ENCODE measurements around the gene HIRIP3. TPM values are rescaled to one million over a fixed set of nuclear protein-coding genes. Genes with fewer than 3 reads are reported as not detected.

Gene HIRIP3
- total and polyA plus RNA-seq, 2 of the 13 experiments (the other 11 are each of a cell fraction or from before 2014, with no cell fraction given) = 12.6 to 17.2 TPM

GRCh38 chr16:29986231-29986630 is 9.2 kb downstream of the HIRIP3 start:
- Histone ChIP-seq H3K4me2 (ENCODE audit: low read depth, low read length) (no peak overlapping the region), H3K36me3 (replicated peaks in 1 of 2; ENCODE audit: control insufficient read depth in 1 of 2, insufficient read depth in 2 of 2, low read length in 2 of 2) (peaks cover 57 to 98% of the 10 kb centered on the region in 2 experiments), H3K9ac (ENCODE audit: insufficient read depth, low read depth, low read length) (no peak overlapping the region), H3K4me3 (replicated peaks in 1 of 3; ENCODE audit: insufficient read depth in 1 of 3, low read depth in 2 of 3, low read length in 3 of 3) (no peak overlapping the region), H3K4me1 (ENCODE audit: insufficient read depth, low read length) (no peaks in the 10 kb centered on the region), H2AFZ (ENCODE audit: low read length) (no peak overlapping the region), H3K79me2 (ENCODE audit: insufficient read depth, low read length) (no peaks in the 10 kb centered on the region), H3K27ac (ENCODE audit: extremely low read length, insufficient read depth, low read length) (no peak overlapping the region), H3K9me3 (ENCODE audit: low read length) (no peaks in the 10 kb centered on the region), H3K27me3 (ENCODE audit: control insufficient read depth in 1 of 2, insufficient read depth in 2 of 2, low read length in 2 of 2) (no peaks in the 10 kb centered on the region), H4K20me1 (ENCODE audit: insufficient read depth, low read length) (no peaks in the 10 kb centered on the region)
- WGBS (ENCODE audit: low lambda C conversion rate) = over 99% methylated on average over 20 of the region's 20 CpGs
- FAIRE-seq (no peak), DNase-seq (ENCODE audit: low spot score) (no peak), ATAC-seq (no peak)
- CTCF ChIA-PET (ENCODE audit: low intra/inter-chr PET ratio, low total read pairs) = no interaction called here
- BruUV-seq (replicated peaks) = no TSS peak
- intact Hi-C loops (cut with micrococcal nuclease; ENCODE audit: unreplicated experiment) (no loop called here), in situ Hi-C loops (cut with HindIII; ENCODE audit: extremely low pct_ligation_motif_present, low pct_unique_long_range_greater_than_20kb) (no loop called here)
- POLR2A ChIA-PET = interaction anchor here (1.3 kb wide), 1 partner anchor 13 kb away, joined by 6 read pairs; no protein-coding TSS in a partner anchor
- TF ChIP-seq NCOA2 (CRISPR knock-in tag; IDR thresholded peaks at IDR 0.05) (no peak), DMTF1 (CRISPR knock-in tag; IDR thresholded peaks at IDR 0.05) (no peak), ZNF557 (CRISPR knock-in tag; IDR thresholded peaks at IDR 0.05) (no peak), ZNF850 (CRISPR knock-in tag; conservative IDR thresholded peaks at IDR 0.05) (no peak), ZNF761 (CRISPR knock-in tag; conservative IDR thresholded peaks at IDR 0.05) (no peak), SETDB1 (CRISPR knock-in tag; IDR thresholded peaks at IDR 0.05; ENCODE audit: borderline replicate concordance) (no peak), NFATC3 (CRISPR knock-in tag; IDR thresholded peaks at IDR 0.05) (no peak), HES4 (CRISPR knock-in tag; IDR thresholded peaks at IDR 0.05; ENCODE audit: borderline replicate concordance) (no peak), NFIC (IDR thresholded peaks at IDR 0.05; ENCODE audit: low read length) (no peak), NFKB2 (CRISPR knock-in tag; IDR thresholded peaks at IDR 0.05; ENCODE audit: borderline replicate concordance) (no peak), CC2D1A (CRISPR knock-in tag; IDR thresholded peaks at IDR 0.05) (no peak), ZNF597 (CRISPR knock-in tag; IDR thresholded peaks at IDR 0.05) (no peak), ZNF766 (CRISPR knock-in tag; IDR thresholded peaks at IDR 0.05; ENCODE audit: borderline replicate concordance) (no peak), ARID5B (CRISPR knock-in tag; IDR thresholded peaks at IDR 0.05) (no peak), JUNB (CRISPR knock-in tag; IDR thresholded peaks at IDR 0.05; ENCODE audit: borderline replicate concordance) (no peak), IRX3 (CRISPR knock-in tag; IDR thresholded peaks at IDR 0.05; ENCODE audit: borderline replicate concordance, low read depth) (no peak), KAT8 (CRISPR knock-in tag; IDR thresholded peaks at IDR 0.05) (no peak), PHF8 (CRISPR knock-in tag; IDR thresholded peaks at IDR 0.05) (no peak), ISX (CRISPR knock-in tag; conservative IDR thresholded peaks at IDR 0.05) (no peak)

Measured in HepG2 (cell line).